Occipital lobe (tissue), 2 donors: ENCODE results near the gene SPDYE2B. TPM values are rescaled to one million over a fixed set of nuclear protein-coding genes. Genes with fewer than 3 reads are reported as not detected.
"Not testable (repeated sequence)": the region's sequence is repeated elsewhere in the genome, so short reads cannot be mapped to it uniquely, and the experiment has no call there.

Source experiments
- DNase-seq: peaks from one replicate; lab custom pipeline; 2025; lab: John Stamatoyannopoulos, UW
- total RNA-seq: library from RNA; depleted of rRNA; stranded (reverse); fragments of >200 nt; gene quantifications from one replicate; pipeline ENCODE4 v1.2.3, GENCODE V29; 2014

Gene SPDYE2B
- total RNA-seq, 1 donor from 2014 or later: not detected

DNA sequence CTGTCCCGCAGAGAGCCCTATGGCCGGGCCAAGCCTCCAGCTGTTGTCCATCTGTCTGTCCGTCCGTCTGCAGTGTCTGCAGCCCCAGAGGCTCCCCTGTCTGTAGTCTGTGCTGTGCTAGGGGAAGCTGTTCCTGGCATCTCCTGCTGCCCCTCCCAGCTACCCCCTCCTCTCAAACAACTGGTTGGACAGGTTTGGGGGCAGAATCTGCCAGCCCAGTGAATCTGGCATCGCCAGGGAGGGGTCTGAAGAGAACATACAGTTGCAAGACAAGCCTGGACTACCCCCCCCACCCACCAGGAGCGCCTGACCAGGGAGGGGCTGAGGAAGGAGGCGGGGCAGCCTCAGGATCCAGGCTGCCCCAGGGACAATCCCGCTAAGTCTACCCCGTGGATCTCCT, 7.4 kb upstream of the SPDYE2B start, which contains the start of gene UPK3BL1:
Gene UPK3BL1 (minus strand): TSS at position 101 of the 400 bp plus-strand sequence. CDS start 50 bp downstream, at position 51.
- DNase-seq: not testable (repeated sequence)

DNA sequence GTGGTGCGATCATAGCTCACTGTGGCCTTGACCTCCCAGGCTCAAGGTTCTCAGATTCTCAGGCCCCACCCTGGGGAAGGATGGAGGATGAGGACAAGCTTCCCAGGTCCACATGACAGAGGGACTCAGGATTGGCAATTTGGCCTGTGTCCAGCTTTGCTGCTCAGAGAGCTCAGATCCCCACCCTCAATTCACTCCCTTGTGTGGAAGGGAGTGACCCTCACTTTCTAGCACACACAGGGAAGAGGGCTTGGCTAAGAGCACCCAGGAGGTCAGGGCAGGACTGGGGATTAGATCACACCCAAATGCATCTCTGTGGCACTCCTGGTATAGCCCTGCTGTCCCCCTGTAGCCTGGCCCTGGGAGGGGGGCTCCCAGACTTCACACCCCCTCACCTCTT, 6.7 kb upstream of the SPDYE2B start:
- DNase-seq: not testable (repeated sequence)

DNA sequence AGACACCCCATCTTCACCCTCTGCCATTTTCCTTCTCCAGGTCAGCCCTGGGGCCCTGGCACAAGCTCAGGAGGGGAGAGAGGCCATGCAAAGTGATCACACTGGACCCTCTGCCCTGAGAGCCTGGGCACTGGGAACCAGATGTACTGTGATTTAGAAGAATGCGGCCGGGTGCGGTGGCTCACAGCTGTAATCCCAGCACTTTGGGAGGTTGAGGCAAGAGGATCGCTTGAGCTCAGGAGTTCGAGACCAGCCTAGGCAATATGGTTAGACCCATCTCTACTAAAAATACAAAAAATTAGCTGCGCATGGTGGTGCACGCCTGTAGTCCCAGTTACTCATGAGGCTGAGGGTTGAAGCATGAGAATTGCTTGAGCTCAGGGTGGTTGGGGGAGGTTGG, 2.3 kb upstream of the SPDYE2B start:
- DNase-seq: not testable (repeated sequence)

DNA sequence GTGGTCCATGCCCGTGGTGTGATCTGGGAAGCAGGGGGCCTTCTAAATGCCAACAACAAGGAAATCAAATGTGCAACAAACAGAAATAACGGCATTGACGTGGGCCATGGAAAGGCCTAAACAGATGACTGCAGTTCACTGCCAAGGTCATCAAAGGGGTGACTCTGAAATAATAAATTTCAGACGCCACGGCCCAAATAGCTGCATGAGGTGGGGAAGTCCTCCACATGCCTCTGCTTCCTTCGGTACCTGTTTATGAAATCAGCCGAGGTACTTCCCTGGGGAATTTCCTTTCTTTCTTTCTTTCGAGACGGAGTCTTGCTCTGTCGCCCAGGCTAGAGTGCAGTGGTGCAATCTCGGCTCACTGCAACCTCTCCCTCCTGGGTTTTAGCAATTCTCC, 14.6 kb downstream of the SPDYE2B start:
- not testable (repeated sequence) for DNase-seq

DNA sequence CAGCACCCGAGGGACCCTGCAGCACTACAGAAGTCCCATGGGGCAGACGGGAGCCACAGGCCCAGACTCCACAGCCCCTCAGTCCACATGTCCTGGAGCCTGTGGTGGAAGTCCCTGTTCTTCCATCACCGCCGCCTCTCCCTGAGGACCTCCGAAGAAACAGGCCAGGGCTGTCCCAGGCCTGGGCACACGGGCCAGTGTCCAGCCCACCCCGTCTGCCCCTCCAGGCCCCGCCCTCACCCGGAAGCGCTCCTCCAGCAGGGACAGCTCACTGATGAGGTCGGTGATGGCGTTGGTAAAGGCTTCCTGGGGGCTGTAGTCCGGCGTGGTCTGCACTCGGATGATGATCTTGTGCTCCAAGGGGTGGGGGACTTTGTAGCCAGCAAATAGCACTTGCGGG, 16.7 kb downstream of the SPDYE2B start:
- not testable (repeated sequence) for DNase-seq

DNA sequence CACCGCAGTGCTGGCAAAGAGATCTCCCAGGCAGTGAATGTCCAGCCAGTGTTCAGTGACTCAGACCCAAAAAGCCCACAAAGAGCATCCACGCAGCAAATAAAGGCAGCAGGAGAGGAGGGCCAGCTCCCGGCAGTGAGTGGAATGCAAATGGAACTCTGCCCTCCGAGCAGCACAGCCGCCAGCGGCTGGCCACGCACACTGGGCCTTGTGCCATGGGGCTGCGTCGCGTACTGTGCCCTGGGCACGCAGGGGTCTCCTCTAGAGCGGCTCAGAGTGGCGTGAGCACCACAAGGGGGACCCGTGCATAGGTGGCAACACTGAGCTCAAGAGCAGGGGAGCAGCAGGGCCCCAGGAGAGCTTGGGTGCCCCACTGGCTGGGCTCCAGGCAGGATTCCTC, 17.4 kb downstream of the SPDYE2B start:
- DNase-seq: not testable (repeated sequence)

DNA sequence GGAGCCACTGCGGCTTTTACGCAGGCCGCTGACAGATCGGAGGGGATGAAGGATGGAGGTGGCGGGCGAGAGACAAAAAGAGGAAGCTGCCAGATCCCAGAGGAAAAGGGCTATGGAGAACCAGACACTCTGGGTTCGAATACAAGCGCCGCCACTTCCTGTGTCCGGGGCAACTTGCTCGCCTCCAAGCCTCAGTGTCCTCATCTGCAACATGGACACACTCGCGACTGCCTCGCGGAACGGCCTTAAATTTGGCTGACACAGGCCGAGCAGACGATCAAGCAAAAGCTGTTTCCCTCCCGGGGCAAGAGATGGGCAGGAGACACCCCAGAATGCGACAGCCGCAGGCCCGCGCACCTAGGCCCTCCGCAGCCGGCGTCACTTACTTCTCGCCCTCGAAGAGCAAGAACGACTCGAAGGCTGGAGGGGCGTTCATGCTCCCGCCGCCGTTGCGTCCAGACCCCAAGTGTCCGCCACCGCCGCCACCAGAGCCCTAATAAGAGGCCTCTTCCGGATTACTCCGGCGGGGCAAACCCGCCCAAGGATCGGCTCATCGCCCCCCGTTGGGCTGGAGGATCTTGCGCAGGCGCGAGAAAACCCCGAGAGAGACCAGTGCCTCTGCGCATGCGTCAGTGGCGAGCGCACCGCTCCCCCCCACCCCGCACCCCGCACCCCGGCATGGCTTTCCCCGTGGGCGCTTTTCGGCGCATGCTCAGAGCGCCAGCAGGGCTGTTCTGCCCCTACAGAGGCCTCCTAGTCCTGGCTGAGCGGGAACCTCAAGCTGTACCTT, 21.2 kb downstream of the SPDYE2B start, which contains the start of gene POLR2J2:
Gene POLR2J2 (minus strand): TSS at position 498 of the 790 bp plus-strand sequence. CDS start 62 bp downstream, at position 436.
- not testable (repeated sequence) for DNase-seq

DNA sequence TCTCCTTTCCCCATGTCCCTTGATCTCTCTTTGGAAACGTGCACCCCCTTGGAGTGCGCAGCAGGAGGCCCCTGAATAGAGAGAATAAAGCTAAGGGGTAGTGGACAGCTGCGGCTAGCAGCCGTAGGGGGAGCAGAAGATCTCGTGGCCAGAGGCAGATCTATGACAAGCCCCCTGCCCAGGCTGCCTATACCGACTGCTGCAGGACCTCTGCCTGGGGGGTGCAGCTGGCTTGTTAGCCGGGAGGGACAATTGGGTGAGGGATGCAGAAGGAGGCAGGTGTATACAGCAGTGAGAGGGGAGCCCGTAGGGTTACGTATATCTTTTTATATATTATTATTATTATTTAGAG, 21.8 kb downstream of the SPDYE2B start:
- DNase-seq: not testable (repeated sequence)

DNA sequence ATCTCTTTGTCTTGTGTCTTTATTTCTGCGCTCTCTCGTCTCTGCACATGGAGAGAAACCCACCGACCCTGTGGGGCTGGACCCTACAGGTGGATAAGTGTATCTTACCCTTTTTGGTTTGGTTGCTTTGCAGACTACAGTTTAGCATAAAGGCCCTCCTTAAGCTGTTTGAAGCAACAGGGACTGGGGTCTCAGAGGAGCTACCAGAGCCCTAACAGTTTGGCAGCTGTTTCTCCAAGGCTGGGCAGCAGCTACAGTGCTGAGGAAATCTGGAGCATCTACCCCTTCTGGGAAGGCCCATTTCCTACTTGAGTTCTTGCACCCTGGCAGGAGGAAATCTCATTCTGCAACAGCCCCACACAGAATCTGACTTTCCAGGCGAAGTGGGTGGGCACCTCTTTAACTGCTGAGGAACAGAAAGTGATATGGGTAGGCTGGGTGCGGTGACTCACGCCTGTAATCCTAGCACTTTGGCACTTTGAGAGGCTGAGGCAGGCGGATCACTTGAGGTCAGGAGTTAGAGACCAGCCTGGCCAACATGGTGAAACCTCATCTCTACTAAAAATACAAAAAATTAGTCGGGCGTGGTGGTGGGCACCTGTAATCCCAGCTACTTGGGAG, 23.4 kb downstream of the SPDYE2B start:
- DNase-seq: not testable (repeated sequence)

DNA sequence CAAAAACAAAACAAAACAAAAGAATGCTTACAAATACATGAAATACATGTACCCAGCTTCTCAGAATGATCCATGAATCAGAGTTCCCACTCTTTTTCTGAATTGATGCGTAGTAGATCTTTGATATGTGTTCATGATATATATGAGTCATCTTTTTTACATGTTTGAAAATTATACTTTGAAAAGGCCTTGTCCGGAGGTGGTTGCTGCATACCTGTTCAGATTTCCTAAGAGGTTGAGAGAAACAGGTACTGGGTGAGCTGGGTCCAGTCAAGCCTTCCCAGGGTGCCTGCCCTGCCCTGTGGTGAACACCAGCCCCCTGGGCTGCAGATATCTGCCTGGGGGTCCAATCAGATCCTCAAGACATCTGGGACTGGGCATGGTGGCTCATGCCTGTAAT, 25.4 kb downstream of the SPDYE2B start:
- DNase-seq: not testable (repeated sequence)

DNA sequence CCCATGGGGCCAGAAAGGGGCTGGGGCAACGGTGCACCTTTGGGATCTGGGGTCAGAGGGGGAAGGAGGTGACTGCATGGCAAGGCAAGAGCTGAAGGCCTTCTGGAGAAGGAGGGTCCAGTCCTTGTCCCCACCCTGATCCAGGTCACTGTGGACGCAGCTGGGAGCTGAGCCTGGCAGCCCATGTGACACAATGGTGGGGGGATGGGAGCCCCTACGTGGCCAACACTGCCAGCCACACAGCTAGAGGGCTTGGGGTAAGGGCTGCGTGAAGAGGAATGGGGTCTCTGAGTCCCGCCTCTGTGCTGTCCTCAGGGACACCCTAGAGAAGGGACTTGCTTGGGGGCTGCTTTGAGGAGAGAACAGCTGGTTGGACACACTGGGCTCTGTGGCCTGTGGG, 30.7 kb downstream of the SPDYE2B start:
- DNase-seq: not testable (repeated sequence)

DNA sequence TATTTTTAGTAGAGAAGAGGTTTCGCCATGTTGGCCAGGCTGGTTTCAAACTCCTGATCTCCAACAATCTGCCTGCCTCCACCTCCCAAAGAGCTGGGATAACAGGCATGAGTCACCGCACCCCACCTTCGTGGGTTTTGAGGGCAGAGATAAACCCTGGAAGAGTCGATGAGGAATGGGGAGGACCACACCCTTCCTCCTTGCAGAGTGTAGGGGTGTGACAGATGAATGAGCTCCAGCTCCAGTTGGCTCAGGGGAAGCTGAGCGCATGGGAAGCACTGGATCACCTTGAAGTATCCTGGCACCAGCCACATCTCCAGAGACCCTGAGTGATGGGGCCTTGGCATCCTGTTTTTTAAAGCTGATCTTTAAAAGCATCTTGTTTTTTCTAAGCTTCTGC, 32.4 kb downstream of the SPDYE2B start:
- DNase-seq: not testable (repeated sequence)

DNA sequence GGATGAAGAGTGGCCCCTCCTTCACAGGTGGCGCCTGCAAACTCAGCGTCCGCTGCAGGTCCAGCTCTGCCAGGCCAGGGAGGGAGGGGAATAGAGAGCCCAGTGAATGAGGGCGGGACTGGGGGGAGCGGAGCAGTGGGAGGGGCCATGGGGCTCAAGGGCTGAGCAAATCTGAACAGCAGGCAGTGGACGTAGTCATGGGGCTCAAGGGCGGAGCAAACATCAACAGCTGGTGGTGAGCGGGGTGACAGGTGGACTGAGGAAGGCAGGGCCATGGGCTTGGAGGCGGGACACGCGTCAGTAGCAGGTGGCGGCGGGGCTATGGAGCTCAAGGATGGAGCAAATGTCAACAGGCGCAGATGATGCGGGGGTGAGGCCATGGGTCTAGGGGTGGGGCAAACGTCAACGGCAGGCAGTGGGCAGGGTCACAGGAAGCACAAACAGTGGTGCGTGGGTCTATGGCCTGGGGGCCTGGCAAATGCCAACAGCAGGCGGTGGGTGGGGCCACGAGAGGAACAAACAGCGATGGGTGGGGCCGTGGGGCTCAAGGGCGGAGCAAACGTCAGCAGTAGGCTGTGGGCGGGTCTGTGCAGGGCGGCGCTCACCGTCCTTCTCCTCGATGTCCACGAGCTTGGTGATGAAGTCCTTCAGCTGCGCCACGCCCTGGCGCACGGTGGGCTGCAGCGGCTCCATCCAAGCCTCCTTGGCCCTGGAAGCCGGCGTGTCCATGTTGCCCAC, 38.3 kb downstream of the SPDYE2B start:
- DNase-seq: not testable (repeated sequence)

DNA sequence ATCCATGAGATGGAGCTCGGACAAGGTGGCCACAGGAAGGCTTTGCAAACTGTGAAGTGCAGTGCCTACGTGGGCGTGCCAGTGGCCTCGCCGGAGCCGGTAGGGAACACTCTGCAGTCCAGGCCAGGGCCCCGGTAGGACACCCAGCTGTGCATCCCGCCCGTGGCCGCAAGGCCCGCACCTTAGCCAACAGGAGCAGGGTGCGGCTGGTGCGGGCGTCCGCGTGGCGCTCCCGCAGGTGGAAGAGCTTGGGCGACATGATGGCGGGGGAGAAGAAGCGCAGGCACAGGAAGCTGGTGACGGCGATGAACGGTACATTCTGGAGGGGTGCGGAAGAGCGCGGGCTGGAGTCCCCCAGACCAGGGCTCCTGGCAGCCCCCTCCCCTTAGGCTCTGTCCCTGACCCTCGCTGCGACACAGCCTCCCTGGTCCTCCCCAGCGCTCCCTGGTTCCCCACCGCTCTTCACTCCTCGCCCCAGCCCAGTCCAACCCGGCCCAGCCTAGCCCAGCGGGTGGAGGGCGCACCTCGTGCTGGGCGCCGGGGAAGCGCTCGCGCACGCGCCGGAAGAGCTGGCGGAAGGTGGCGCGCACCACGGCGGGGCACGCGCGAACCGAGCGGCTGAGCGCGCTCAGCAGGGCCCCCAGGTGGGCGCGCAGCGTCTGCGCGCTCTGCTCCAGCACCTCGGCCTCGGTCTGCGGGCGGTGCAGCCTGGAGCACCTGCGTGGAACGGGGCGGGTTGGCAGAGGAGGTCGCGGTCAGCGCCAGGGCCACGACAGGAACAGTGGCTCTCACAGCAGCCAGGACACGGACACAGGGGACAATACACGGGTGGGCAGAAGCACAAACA, 39.5 kb downstream of the SPDYE2B start:
- not testable (repeated sequence) for DNase-seq

DNA sequence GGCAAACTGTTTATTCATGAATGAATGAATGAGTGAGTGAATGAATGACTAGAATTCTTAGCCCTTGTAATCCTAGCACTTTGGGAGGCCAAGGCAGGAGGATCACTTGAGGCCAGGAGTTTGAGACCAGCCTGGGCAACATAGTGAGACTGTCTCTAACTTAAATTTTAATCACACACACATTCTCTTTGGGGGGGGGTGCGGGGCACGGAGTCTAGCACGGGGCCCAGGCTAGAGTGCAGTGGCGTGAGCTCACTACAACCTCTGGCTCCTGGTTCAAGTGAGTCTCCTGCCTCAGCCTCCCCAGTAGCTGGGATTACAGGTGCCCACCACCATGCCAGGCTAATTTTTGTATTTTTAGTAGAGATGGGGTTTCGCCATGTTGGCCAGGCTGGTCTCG, 40.5 kb downstream of the SPDYE2B start:
- DNase-seq: not testable (repeated sequence)

DNA sequence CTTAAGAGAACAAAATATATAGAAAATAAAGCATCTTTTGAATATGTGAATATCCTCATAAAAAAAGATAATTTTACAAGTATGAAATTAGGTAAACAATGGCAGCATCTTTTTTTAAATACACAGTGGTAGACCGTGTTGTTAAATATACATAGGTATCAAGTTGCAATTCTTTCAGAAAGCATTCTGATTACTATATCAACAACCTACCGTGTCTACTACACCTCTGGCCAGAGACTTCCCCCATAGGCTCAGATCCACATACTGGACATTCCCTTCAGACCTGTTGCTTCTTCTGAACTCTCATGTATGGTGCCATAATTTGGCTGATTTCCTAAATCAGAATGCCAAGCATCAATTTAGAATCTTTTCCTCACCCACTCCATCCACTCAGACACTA, 43.9 kb downstream of the SPDYE2B start:
- DNase-seq: not testable (repeated sequence)

DNA sequence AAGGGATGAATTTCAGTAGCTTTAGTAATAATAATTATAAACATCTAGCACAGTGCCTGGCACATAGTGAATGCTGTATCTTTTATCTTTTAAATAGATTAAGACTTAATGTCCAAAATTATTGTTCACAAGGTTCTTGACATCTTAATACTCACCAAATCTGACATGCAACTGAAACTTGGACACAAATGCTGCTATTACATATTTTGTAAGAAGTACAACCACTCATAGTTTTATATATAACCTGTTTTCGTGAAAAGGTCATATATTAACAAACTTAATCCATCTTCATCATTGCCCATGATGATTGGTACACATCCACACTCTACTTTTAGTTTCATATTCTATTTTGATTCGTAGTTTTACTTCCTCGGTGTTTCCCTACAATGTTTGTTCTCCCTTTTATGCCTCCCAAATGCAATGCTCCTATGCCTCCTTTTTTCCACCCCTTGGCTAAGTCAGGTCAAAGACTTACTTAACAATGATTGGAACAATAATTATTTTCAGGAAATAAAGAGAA, 45.0 kb downstream of the SPDYE2B start:
- DNase-seq: not testable (repeated sequence)

DNA sequence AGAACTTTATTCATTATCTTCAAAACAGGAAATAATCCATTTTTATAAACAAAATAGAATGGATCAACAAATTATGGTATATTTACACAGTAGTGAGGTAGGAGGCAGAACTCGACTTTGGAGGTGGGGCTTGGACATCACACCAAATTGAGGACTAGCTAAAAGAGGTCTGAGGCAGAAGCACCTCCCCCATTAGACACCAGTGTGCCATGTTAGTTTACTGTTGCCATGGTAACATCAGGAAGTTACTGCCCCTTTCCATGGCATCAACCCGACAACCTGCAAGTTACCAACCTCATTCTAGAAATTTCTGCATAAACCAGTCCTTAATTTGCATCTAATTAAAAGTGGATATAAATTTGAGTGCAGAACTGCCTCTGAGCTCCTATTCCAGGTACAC, 45.9 kb downstream of the SPDYE2B start:
- DNase-seq: not testable (repeated sequence)

DNA sequence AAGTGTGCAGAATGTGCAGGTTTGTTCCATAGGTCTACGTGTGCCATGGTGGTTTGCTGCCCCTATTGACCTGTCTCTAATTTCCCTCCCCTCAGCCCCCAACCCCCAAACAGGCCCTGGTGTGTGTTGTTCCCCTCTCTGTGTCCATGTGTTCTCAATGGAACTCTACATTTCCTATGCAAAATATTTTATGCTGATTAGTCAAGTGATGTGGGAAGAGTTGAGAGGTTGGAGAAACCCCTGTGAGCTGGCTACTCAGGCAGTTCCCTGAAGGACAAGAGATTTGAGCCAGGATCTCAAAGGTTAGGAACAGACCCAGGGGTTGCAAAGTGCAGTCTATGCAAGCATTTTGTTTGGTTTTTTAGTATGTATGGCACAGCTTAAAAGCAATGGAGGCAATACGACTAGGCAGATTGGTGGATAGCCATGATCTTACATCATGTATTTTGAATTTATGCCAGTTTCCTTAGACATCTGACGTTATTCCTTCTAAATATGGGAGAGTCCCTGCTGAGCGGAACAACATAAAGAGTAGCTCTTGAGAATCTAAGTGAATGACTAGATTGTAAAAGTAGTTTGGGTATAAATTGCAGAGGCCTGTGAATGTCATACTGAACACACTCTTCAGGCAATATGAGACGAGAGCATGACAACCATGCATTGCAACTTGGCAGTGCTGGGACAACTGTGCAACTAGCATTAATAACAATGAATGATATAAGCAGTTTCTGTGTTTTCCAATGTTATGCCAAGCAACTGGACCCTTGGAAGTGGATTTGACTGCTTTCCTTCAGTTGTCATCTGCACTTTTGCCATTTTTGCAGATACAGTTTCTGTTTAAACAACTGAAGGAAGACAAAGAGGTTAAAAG, 47.8 kb downstream of the SPDYE2B start:
- DNase-seq: not testable (repeated sequence)
